ENCODE measurements around the gene TNMD.

The TNMD gene

DNA sequence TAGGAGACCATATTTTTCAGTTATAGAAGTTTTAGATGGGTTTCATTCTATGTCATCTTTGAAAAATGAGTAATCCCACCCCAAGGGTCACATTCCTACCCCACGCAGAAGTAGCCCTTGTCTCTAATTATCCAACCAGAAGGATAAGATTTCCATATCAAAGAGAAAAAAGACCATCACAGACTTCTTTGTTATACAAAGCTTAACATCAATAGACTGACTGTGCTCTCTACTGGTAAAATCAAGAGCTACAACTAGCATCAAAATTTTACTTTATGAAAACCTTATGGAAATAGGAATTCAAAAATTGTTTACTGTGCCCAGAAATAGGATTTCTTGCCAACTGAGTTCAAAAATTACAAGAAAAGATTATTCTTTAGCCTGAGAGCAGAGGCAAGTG is 24.9 kb downstream of the TNMD start:
- H3K23ac ChIP-seq (ENCODE audit: low read length in 2 of 2): no peak overlapping the region
- H3K9ac ChIP-seq (ENCODE audit: low read length): no peak overlapping the region
- no peak overlapping the region for H2AK5ac ChIP-seq (ENCODE audit: low read length, severe bottlenecking)
- no peak overlapping the region for H3K14ac ChIP-seq (ENCODE audit: low read length in 2 of 2)
- peaks cover 0 to 43% of the 10 kb centered on the region in 2 experiments for H3K27me3 ChIP-seq (ENCODE audit: control insufficient read depth in 1 of 2, insufficient read depth in 1 of 2, low read length in 2 of 2)
- H3K4me2 ChIP-seq (ENCODE audit: low read length, poor library complexity, severe bottlenecking): no peak overlapping the region
- H4K8ac ChIP-seq (ENCODE audit: low read length): no peak overlapping the region
- no peak overlapping the region for H3K4me3 ChIP-seq (ENCODE audit: insufficient read depth in 1 of 2, low read depth in 1 of 2, low read length in 2 of 2)
- no peaks in the 10 kb centered on the region for H3K4me1 ChIP-seq (ENCODE audit: control insufficient read depth, insufficient read depth, low read depth, low read length)
- H3K4ac ChIP-seq (ENCODE audit: low read depth in 1 of 2, low read length in 2 of 2): no peak overlapping the region
- no peaks in the 10 kb centered on the region for H3K36me3 ChIP-seq (ENCODE audit: control insufficient read depth in 1 of 2, insufficient read depth in 2 of 2, low read depth in 1 of 2, low read length in 2 of 2)
- H2BK120ac ChIP-seq (ENCODE audit: low read depth, low read length): no peak overlapping the region
- no peaks in the 10 kb centered on the region for H3K9me3 ChIP-seq (ENCODE audit: control insufficient read depth, low read length)
- H2AFZ ChIP-seq (ENCODE audit: low read depth, low read length): no peak overlapping the region
- no peak overlapping the region for H4K91ac ChIP-seq (ENCODE audit: low read length)
- WGBS: 9% methylated on average over 1 of the region's 1 CpG
- H2BK15ac ChIP-seq (ENCODE audit: low read depth, poor library complexity, severe bottlenecking): no peak overlapping the region
- no peaks in the 10 kb centered on the region for H3K79me1 ChIP-seq (replicated peaks; ENCODE audit: low read length, poor library complexity, severe bottlenecking)
- H3K18ac ChIP-seq (ENCODE audit: low read depth in 1 of 2, low read length in 2 of 2): no peak overlapping the region
- no peak for DNase-seq
- no peak overlapping the region for H2BK12ac ChIP-seq (ENCODE audit: low read length in 2 of 2)
- no peak overlapping the region for H3K27ac ChIP-seq (ENCODE audit: low read length, poor library complexity, severe bottlenecking)
- H2BK5ac ChIP-seq (ENCODE audit: low read depth, low read length, poor library complexity, severe bottlenecking): no peak overlapping the region

DNA sequence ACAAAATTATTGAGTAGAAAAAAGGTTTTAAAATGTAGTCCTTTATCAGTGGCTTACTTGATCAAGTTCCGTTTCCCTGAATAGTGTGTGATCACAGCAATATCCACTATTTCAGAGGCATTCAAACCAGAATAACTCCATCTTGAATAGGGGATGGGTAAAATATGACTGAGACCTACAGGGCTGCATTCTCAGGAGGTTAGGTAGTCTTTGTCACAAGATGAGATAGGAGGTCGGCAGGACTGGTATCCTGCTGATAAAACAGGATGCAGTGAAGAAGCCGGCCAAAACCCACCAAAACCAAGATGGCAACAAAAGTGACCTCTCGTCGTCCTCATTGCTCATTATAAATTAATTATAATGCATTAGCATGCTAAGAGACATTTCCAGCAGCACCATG is 27.2 kb downstream of the TNMD start:
- no peaks in the 10 kb centered on the region for H3K79me1 ChIP-seq (replicated peaks; ENCODE audit: low read length, poor library complexity, severe bottlenecking)
- 94% methylated on average over 3 of the region's 5 CpGs for WGBS
- H2BK12ac ChIP-seq (ENCODE audit: low read length in 2 of 2): no peak overlapping the region
- no peaks in the 10 kb centered on the region for H3K4me1 ChIP-seq (ENCODE audit: control insufficient read depth, insufficient read depth, low read depth, low read length)
- no peak overlapping the region for H3K23ac ChIP-seq (ENCODE audit: low read length in 2 of 2)
- H2BK5ac ChIP-seq (ENCODE audit: low read depth, low read length, poor library complexity, severe bottlenecking): no peak overlapping the region
- H2BK120ac ChIP-seq (ENCODE audit: low read depth, low read length): no peak overlapping the region
- no peak overlapping the region for H3K9ac ChIP-seq (ENCODE audit: low read length)
- no peak overlapping the region for H3K4me3 ChIP-seq (ENCODE audit: insufficient read depth in 1 of 2, low read depth in 1 of 2, low read length in 2 of 2)
- no peak overlapping the region for H2BK15ac ChIP-seq (ENCODE audit: low read depth, poor library complexity, severe bottlenecking)
- H3K18ac ChIP-seq (ENCODE audit: low read depth in 1 of 2, low read length in 2 of 2): no peak overlapping the region
- no peaks in the 10 kb centered on the region for H3K9me3 ChIP-seq (ENCODE audit: control insufficient read depth, low read length)
- no peak overlapping the region for H3K4me2 ChIP-seq (ENCODE audit: low read length, poor library complexity, severe bottlenecking)
- no peak for DNase-seq
- H3K27me3 ChIP-seq (ENCODE audit: control insufficient read depth in 1 of 2, insufficient read depth in 1 of 2, low read length in 2 of 2): peaks cover 0 to 37% of the 10 kb centered on the region in 2 experiments
- H2AFZ ChIP-seq (ENCODE audit: low read depth, low read length): no peak overlapping the region
- no peak overlapping the region for H4K8ac ChIP-seq (ENCODE audit: low read length)
- H3K4ac ChIP-seq (ENCODE audit: low read depth in 1 of 2, low read length in 2 of 2): no peak overlapping the region
- H3K14ac ChIP-seq (ENCODE audit: low read length in 2 of 2): no peak overlapping the region
- H4K91ac ChIP-seq (ENCODE audit: low read length): no peak overlapping the region
- H3K36me3 ChIP-seq (ENCODE audit: control insufficient read depth in 1 of 2, insufficient read depth in 2 of 2, low read depth in 1 of 2, low read length in 2 of 2): no peaks in the 10 kb centered on the region
- no peak overlapping the region for H3K27ac ChIP-seq (ENCODE audit: low read length, poor library complexity, severe bottlenecking)
- no peak overlapping the region for H2AK5ac ChIP-seq (ENCODE audit: low read length, severe bottlenecking)

DNA sequence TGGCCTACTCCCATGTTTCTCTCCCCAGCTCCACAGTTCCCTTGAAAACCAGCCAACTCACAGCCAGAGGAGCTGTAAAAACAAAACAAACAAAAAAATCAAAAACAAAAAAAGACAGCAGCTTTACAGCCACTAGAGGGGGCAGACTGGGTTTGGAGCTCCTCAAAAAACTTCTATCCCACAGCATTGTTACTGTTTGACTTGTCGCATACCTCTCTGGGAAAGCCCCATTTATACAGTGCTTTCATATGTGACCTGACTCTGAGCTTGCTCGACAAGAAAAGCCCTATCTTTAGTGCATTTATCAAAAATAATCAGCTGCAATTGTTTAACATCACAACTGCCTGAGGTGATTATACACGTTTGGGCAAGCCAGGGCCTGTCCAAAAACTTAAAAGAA is 30.3 kb downstream of the TNMD start:
- 21% methylated on average over 2 of the region's 3 CpGs for WGBS

DNA sequence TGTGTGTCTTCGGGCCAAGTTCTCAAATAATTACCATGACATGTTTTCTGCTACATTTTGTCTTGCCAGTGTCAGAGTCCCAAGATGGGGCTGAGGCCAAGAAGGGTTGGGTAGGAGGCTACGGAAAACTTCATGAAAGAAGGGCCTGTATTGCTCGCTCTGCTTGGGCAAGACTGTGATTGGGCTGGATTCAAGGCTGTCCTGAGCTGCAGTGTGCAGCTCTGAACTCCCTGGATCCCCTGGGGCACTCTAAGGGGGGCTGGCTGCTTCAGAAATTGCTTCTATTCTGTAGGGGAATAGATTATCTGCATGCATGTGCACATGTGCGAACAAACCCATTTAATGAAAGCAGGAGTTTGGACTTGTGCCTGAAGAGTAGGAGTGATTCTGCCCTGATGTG is 38.3 kb downstream of the TNMD start:
- Histone ChIP-seq H2BK120ac (ENCODE audit: low read depth, low read length) (no peak overlapping the region), H3K23ac (ENCODE audit: low read length in 2 of 2) (no peak overlapping the region), H3K27ac (ENCODE audit: low read length, poor library complexity, severe bottlenecking) (no peak overlapping the region), H2BK5ac (ENCODE audit: low read depth, low read length, poor library complexity, severe bottlenecking) (no peak overlapping the region), H3K4ac (ENCODE audit: low read depth in 1 of 2, low read length in 2 of 2) (no peak overlapping the region), H3K4me1 (ENCODE audit: control insufficient read depth, insufficient read depth, low read depth, low read length) (no peaks in the 10 kb centered on the region), H3K9ac (ENCODE audit: low read length) (no peak overlapping the region), H3K36me3 (ENCODE audit: control insufficient read depth in 1 of 2, insufficient read depth in 2 of 2, low read depth in 1 of 2, low read length in 2 of 2) (no peaks in the 10 kb centered on the region), H3K27me3 (ENCODE audit: control insufficient read depth in 1 of 2, insufficient read depth in 1 of 2, low read length in 2 of 2) (peaks cover 0 to 27% of the 10 kb centered on the region in 2 experiments), H2BK15ac (ENCODE audit: low read depth, poor library complexity, severe bottlenecking) (no peak overlapping the region), H2BK12ac (ENCODE audit: low read length in 2 of 2) (no peak overlapping the region), H3K18ac (ENCODE audit: low read depth in 1 of 2, low read length in 2 of 2) (no peak overlapping the region), H3K9me3 (ENCODE audit: control insufficient read depth, low read length) (no peaks in the 10 kb centered on the region), H3K14ac (ENCODE audit: low read length in 2 of 2) (no peak overlapping the region), H2AFZ (ENCODE audit: low read depth, low read length) (no peak overlapping the region), H2AK5ac (ENCODE audit: low read length, severe bottlenecking) (no peak overlapping the region), H3K79me1 (replicated peaks; ENCODE audit: low read length, poor library complexity, severe bottlenecking) (no peaks in the 10 kb centered on the region), H3K4me3 (ENCODE audit: insufficient read depth in 1 of 2, low read depth in 1 of 2, low read length in 2 of 2) (no peak overlapping the region), H4K8ac (ENCODE audit: low read length) (no peak overlapping the region), H3K4me2 (ENCODE audit: low read length, poor library complexity, severe bottlenecking) (no peak overlapping the region), H4K91ac (ENCODE audit: low read length) (no peak overlapping the region)
- DNase-seq: no peak
- WGBS: 93% methylated on average over 3 of the region's 4 CpGs

More for the DNA sequence above, 30.3 kb downstream of the TNMD start:
- Histone ChIP-seq H2BK15ac (ENCODE audit: low read depth, poor library complexity, severe bottlenecking) (no peak overlapping the region), H3K18ac (ENCODE audit: low read depth in 1 of 2, low read length in 2 of 2) (no peak overlapping the region), H3K4me3 (ENCODE audit: insufficient read depth in 1 of 2, low read depth in 1 of 2, low read length in 2 of 2) (no peak overlapping the region), H3K27ac (ENCODE audit: low read length, poor library complexity, severe bottlenecking) (no peak overlapping the region), H2AFZ (ENCODE audit: low read depth, low read length) (no peak overlapping the region), H3K27me3 (ENCODE audit: control insufficient read depth in 1 of 2, insufficient read depth in 1 of 2, low read length in 2 of 2) (peaks cover 0 to 30% of the 10 kb centered on the region in 2 experiments), H3K9ac (ENCODE audit: low read length) (peak overlapping the region; percentile 49), H2AK5ac (ENCODE audit: low read length, severe bottlenecking) (no peak overlapping the region), H4K8ac (ENCODE audit: low read length) (no peak overlapping the region), H2BK5ac (ENCODE audit: low read depth, low read length, poor library complexity, severe bottlenecking) (no peak overlapping the region), H3K9me3 (ENCODE audit: control insufficient read depth, low read length) (no peaks in the 10 kb centered on the region), H2BK120ac (ENCODE audit: low read depth, low read length) (no peak overlapping the region), H3K79me1 (replicated peaks; ENCODE audit: low read length, poor library complexity, severe bottlenecking) (no peaks in the 10 kb centered on the region), H3K36me3 (ENCODE audit: control insufficient read depth in 1 of 2, insufficient read depth in 2 of 2, low read depth in 1 of 2, low read length in 2 of 2) (no peaks in the 10 kb centered on the region), H4K91ac (ENCODE audit: low read length) (no peak overlapping the region), H2BK12ac (ENCODE audit: low read length in 2 of 2) (no peak overlapping the region), H3K4me1 (ENCODE audit: control insufficient read depth, insufficient read depth, low read depth, low read length) (no peaks in the 10 kb centered on the region), H3K23ac (ENCODE audit: low read length in 2 of 2) (no peak overlapping the region), H3K4ac (ENCODE audit: low read depth in 1 of 2, low read length in 2 of 2) (no peak overlapping the region), H3K14ac (ENCODE audit: low read length in 2 of 2) (no peak overlapping the region), H3K4me2 (ENCODE audit: low read length, poor library complexity, severe bottlenecking) (no peak overlapping the region)
- DNase-seq: peak; percentile 75
